K562 (cell line): ENCODE measurements around the gene LMNA. TPM values are rescaled to one million over a fixed set of nuclear protein-coding genes. Genes with fewer than 3 reads are reported as not detected.

Source experiments
- ARID3A ChIP-seq: IDR thresholded peaks from 2 replicates; pipeline ENCODE4 v1.6.1; 2012; ENCODE audit warnings: low read depth, low read length, improper control_type of control experiment, borderline replicate concordance
- ATF3 ChIP-seq, 2 experiments: fragments of 450-650 bp in 1 of 2; sonication (generic) in 1 of 2; formaldehyde crosslinking in 1 of 2; IDR thresholded peaks in 1 of 2; conservative IDR thresholded peaks in 1 of 2; 2 replicates each; pipeline versions ENCODE4 v1.6.1 to v1.8.1; 2016 to 2023; ENCODE audit warnings: mild to moderate bottlenecking in 2 of 2, moderate library complexity in 2 of 2, inconsistent platforms in 1 of 2, missing genetic modification reagents in 1 of 2
- CBFA2T2 ChIP-seq: fragments of 450-650 bp; conservative IDR thresholded peaks from 2 replicates; pipeline ENCODE4 v1.6.1; 2017; ENCODE audit warnings: mild to moderate bottlenecking
- CHCHD3 ChIP-seq: fragments of 250-450 bp; sonication (Bioruptor Pico); IDR thresholded peaks from 2 replicates; pipeline ENCODE4 v2.1.2; 2022; ENCODE audit warnings: mild to moderate bottlenecking
- EP300 ChIP-seq: IDR thresholded peaks from 2 replicates; pipeline ENCODE4 v1.6.1; 2012; ENCODE audit warnings: low read length, improper control_type of control experiment
- IFI16 ChIP-seq: fragments of 250-450 bp; sonication (Bioruptor Pico); IDR thresholded peaks from 2 replicates; pipeline ENCODE4 v2.1.2; 2022; ENCODE audit warnings: mild to moderate bottlenecking, inconsistent platforms
- MAZ ChIP-seq, 2 experiments: fragments of 450-650 bp in 1 of 2; sonication (generic) in 1 of 2; formaldehyde crosslinking; IDR thresholded peaks in 1 of 2; conservative IDR thresholded peaks in 1 of 2; 2 replicates each; pipeline versions ENCODE4 v1.4.0 to v1.5.0; 2020; ENCODE audit warnings: mild to moderate bottlenecking in 1 of 2, missing genetic modification reagents in 1 of 2
- RBFOX2 ChIP-seq: fragments of 200-400 bp; formaldehyde crosslinking; IDR thresholded peaks from 2 replicates; pipeline ENCODE4 v1.6.1; 2017; ENCODE audit warnings: low read depth, mild to moderate bottlenecking, low read length, moderate library complexity
- SP1 ChIP-seq: sonication (generic); formaldehyde crosslinking; IDR thresholded peaks from 2 replicates; pipeline ENCODE4 v1.8.1; 2022; ENCODE audit warnings: mild to moderate bottlenecking, missing genetic modification reagents
- SRF ChIP-seq, 2 experiments: fragments of 250-450, 450-650 bp in 1 of 2; sonication (Bioruptor Pico) in 1 of 2; sonication (generic) in 1 of 2; formaldehyde crosslinking; IDR thresholded peaks; 2 replicates each; pipeline versions ENCODE4 v1.5.0 to v1.5.1; 2020 to 2022; ENCODE audit warnings: mild to moderate bottlenecking in 1 of 2, missing genetic modification reagents in 1 of 2
- ZBTB11 ChIP-seq, 3 experiments: fragments of 200-800 bp in 1 of 3; fragments of 250-450 bp in 1 of 3; fragments of 450-650 bp in 1 of 3; sonication (Bioruptor Pico) in 1 of 3; sonication (Bioruptor generic) in 1 of 3; formaldehyde crosslinking in 1 of 3; IDR thresholded peaks; 2 replicates each; pipeline versions ENCODE4 v1.6.1 to v1.8.0; 2016 to 2022; ENCODE audit warnings: mild to moderate bottlenecking in 2 of 3, missing genetic modification characterization in 2 of 3, missing compliant biosample characterization in 1 of 3, moderate library complexity in 1 of 3
- ZBTB49 ChIP-seq: sonication (generic); formaldehyde crosslinking; IDR thresholded peaks from 2 replicates; pipeline ENCODE4 v1.8.0; 2022; ENCODE audit warnings: missing genetic modification reagents, mild to moderate bottlenecking, borderline replicate concordance
- ZNF589 ChIP-seq: fragments of 200-800 bp; sonication (Bioruptor generic); IDR thresholded peaks from 2 replicates; pipeline ENCODE4 v1.6.1; 2016; ENCODE audit warnings: low read depth, missing genetic modification characterization, missing compliant biosample characterization
- ZNF655 ChIP-seq: fragments of 250-450 bp; sonication (Bioruptor Pico); IDR thresholded peaks from 2 replicates; pipeline ENCODE4 v1.5.0; 2021
- polyA plus RNA-seq, 8 experiments: library from polyadenylated mRNA; depleted of rRNA in 4 of 8; stranded (reverse) in 5 of 8; unstranded in 3 of 8; fragments of >200 nt; fragmentation: Nextera tagmentation in 2 of 8; fragmentation: Illumina TruSeq in 1 of 8; extraction: Ambion mirVana in 2 of 8; extraction: Trizol in 1 of 8; gene quantifications; 2 replicates each; pipeline versions ENCODE4 v1.2.1 to v1.2.3, GENCODE V29; 2011 to 2014; ENCODE audit warnings: inconsistent platforms in 1 of 8, missing spikeins in 1 of 8
- total RNA-seq, 7 experiments: library from RNA; depleted of rRNA in 6 of 7; stranded (reverse); fragments of >200 nt in 6 of 7; fragmentation: Illumina TruSeq in 2 of 7; extraction: Trizol in 2 of 7; gene quantifications; 2 replicates each; pipeline versions ENCODE4 v1.2.1 to v1.2.3, GENCODE V29; 2011 to 2021; ENCODE audit warnings: low replicate concordance in 1 of 7

LMNA gene
- total and polyA plus RNA-seq, 9 of the 15 experiments (the other 6 are each of a cell fraction or from before 2014, with no cell fraction given) = 1.00 to 347 (median 88.2) TPM

GRCh38 chr1:156146020-156146768 lies 31.7 kb downstream of the LMNA start (continued):
- TF ChIP-seq ZBTB49 (no peak), EP300 (0 out of 2 replicates have a peak, but pooled peaks have one; percentile 10), ZBTB11 (CRISPR knock-in tag; IDR thresholded peaks at IDR 0.05) (no peak), IFI16 (CRISPR knock-in tag) (no peak), MAZ (CRISPR knock-in tag; conservative IDR thresholded peaks at IDR 0.05 in 1 of 2, IDR thresholded peaks at IDR 0.05 in 1 of 2) (peak in 1 of 2 experiments; percentile 65; a peak in 1 of 4 replicates), ATF3 (IDR thresholded peaks at IDR 0.05) (no peak), ATF3 (CRISPR knock-in tag; conservative IDR thresholded peaks at IDR 0.05) (peak; percentile 53; the same call in 1 of the 2 replicates), ARID3A (peak; percentile 29; the same call in 1 of the 2 replicates), CBFA2T2 (no peak), CHCHD3 (CRISPR knock-in tag) (no peak), SP1 (CRISPR knock-in tag) (no peak), RBFOX2 (no peak), ZNF589 (CRISPR knock-in tag) (no peak), SRF (CRISPR knock-in tag; IDR thresholded peaks at IDR 0.05) (no peak), ZNF655 (CRISPR knock-in tag) (no peak)
